Smooth muscle cell (in vitro differentiated cells): ENCODE results near the gene PRKRA. TPM values are rescaled to one million over a fixed set of nuclear protein-coding genes. Genes with fewer than 3 reads are reported as not detected.

Experiments used
- DNase-seq: peaks from one replicate; lab custom pipeline; 2025; ENCODE audit not compliant: unreplicated experiment; lab: John Stamatoyannopoulos, UW
- H2AFZ ChIP-seq: fragments of 200-600 bp; sonication (generic); 2 replicates; pipeline ENCODE4 v1.6.0; 2016; ENCODE audit warnings: antibody characterized with exemption, low read depth, mild to moderate bottlenecking
- H3F3A ChIP-seq: fragments of 200-600 bp; sonication (generic); 2 replicates; pipeline ENCODE4 v1.6.0; 2017; ENCODE audit warnings: antibody characterized with exemption, low read depth
- H3K27ac ChIP-seq: fragments of 200-600 bp; sonication (generic); 2 replicates; pipeline ENCODE4 v1.5.1; 2016; ENCODE audit warnings: low read depth, mild to moderate bottlenecking
- H3K27me3 ChIP-seq: fragments of 200-600 bp; sonication (generic); 2 replicates; pipeline ENCODE4 v1.6.1; 2016; ENCODE audit warnings: low read depth, mild to moderate bottlenecking
- H3K36me3 ChIP-seq: fragments of 200-600 bp; sonication (generic); 2 replicates; pipeline ENCODE4 v1.5.1; 2016; ENCODE audit warnings: low read depth
- H3K4me1 ChIP-seq: fragments of 200-600 bp; sonication (generic); 2 replicates; pipeline ENCODE4 v1.5.1; 2016; ENCODE audit warnings: low read depth
- H3K4me2 ChIP-seq: fragments of 200-600 bp; sonication (generic); 2 replicates; pipeline ENCODE4 v1.6.0; 2016; ENCODE audit warnings: mild to moderate bottlenecking
- H3K4me3 ChIP-seq: fragments of 200-600 bp; sonication (generic); 2 replicates; pipeline ENCODE4 v1.5.1; 2016; ENCODE audit warnings: mild to moderate bottlenecking
- H3K79me2 ChIP-seq: fragments of 200-600 bp; sonication (generic); 2 replicates; pipeline ENCODE4 v1.6.0; 2016; ENCODE audit warnings: low read depth, mild to moderate bottlenecking
- H3K9ac ChIP-seq: fragments of 200-600 bp; sonication (generic); 2 replicates; pipeline ENCODE4 v1.6.0; 2016; ENCODE audit warnings: low read depth
- H3K9me3 ChIP-seq: fragments of 200-600 bp; sonication (generic); replicated peaks from 2 replicates; pipeline ENCODE4 v1.5.1; 2016; ENCODE audit warnings: low read depth
- H4K20me1 ChIP-seq: fragments of 200-600 bp; sonication (generic); 2 replicates; pipeline ENCODE4 v1.6.0; 2016; ENCODE audit warnings: low read depth
- WGBS: methylation state at CpG from one replicate; pipeline ENCODE4 v1.1.7; 2016; ENCODE audit warnings: low lambda C conversion rate; 5-methylcytosine and 5-hydroxymethylcytosine counted together
- polyA plus RNA-seq: library from polyadenylated mRNA; unstranded; fragments of >200 nt; fragmentation: Nextera tagmentation; extraction: Ambion mirVana; gene quantifications from 2 replicates; pipeline ENCODE4 v1.2.1, GENCODE V29; 2016
- total RNA-seq: library from RNA; depleted of rRNA; stranded (reverse); fragments of >200 nt; gene quantifications from 2 replicates; pipeline ENCODE4 v1.2.3, GENCODE V29; 2014
- TF ChIP-seq, protein P1 (sequence below): fragments of 200-600 bp; sonication (generic); IDR thresholded peaks from 2 replicates; pipeline ENCODE4 v1.5.1; 2017; ENCODE audit warnings: borderline replicate concordance, mild to moderate bottlenecking, antibody characterized with exemption; ENCODE audit not compliant: insufficient read depth, poor library complexity, severe bottlenecking

Gene PRKRA
- total and polyA plus RNA-seq, 2 experiments from 2014 or later: 48.8 to 57.5 TPM

GRCh38 chr2:178397002-178397605, 53.9 kb downstream of the PRKRA start:
- TF ChIP-seq, protein P1, sequence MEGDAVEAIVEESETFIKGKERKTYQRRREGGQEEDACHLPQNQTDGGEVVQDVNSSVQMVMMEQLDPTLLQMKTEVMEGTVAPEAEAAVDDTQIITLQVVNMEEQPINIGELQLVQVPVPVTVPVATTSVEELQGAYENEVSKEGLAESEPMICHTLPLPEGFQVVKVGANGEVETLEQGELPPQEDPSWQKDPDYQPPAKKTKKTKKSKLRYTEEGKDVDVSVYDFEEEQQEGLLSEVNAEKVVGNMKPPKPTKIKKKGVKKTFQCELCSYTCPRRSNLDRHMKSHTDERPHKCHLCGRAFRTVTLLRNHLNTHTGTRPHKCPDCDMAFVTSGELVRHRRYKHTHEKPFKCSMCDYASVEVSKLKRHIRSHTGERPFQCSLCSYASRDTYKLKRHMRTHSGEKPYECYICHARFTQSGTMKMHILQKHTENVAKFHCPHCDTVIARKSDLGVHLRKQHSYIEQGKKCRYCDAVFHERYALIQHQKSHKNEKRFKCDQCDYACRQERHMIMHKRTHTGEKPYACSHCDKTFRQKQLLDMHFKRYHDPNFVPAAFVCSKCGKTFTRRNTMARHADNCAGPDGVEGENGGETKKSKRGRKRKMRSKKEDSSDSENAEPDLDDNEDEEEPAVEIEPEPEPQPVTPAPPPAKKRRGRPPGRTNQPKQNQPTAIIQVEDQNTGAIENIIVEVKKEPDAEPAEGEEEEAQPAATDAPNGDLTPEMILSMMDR: peak; percentile 61
- Histone ChIP-seq H4K20me1 (no peaks in the 10 kb centered on the region), H3K4me3 (no peak overlapping the region), H3K79me2 (no peaks in the 10 kb centered on the region), H3K4me2 (no peak overlapping the region), H3K9me3 (no peaks in the 10 kb centered on the region), H3K4me1 (no peaks in the 10 kb centered on the region), H3K27me3 (no peaks in the 10 kb centered on the region), H3F3A (no peaks in the 10 kb centered on the region), H3K27ac (no peak overlapping the region), H3K36me3 (no peaks in the 10 kb centered on the region), H2AFZ (no peak overlapping the region), H3K9ac (no peak overlapping the region)
- WGBS: 18% methylated on average over 7 of the region's 7 CpGs
- DNase-seq: no peak

- WGBS: 64% methylated on average over 8 of the region's 8 CpGs
- Histone ChIP-seq H3F3A (no peaks in the 10 kb centered on the region), H3K9ac (no peak overlapping the region), H3K4me2 (no peak overlapping the region), H3K79me2 (no peaks in the 10 kb centered on the region), H4K20me1 (no peaks in the 10 kb centered on the region), H3K9me3 (no peaks in the 10 kb centered on the region), H2AFZ (no peak overlapping the region), H3K36me3 (no peaks in the 10 kb centered on the region), H3K4me1 (no peaks in the 10 kb centered on the region), H3K27ac (no peak overlapping the region), H3K4me3 (no peak overlapping the region), H3K27me3 (no peaks in the 10 kb centered on the region)
- no peak for DNase-seq
- TF ChIP-seq, protein P1: no peak
Measured at GRCh38 chr2:178395941-178396570, 54.9 kb downstream of the PRKRA start.

GRCh38 chr2:178395295-178395694, 55.7 kb downstream of the PRKRA start:
- Histone ChIP-seq H3K4me2 (no peak overlapping the region), H3K27me3 (no peaks in the 10 kb centered on the region), H3K4me3 (no peak overlapping the region), H3F3A (no peaks in the 10 kb centered on the region), H2AFZ (no peak overlapping the region), H3K36me3 (no peaks in the 10 kb centered on the region), H3K79me2 (no peaks in the 10 kb centered on the region), H3K4me1 (no peaks in the 10 kb centered on the region), H4K20me1 (no peaks in the 10 kb centered on the region), H3K27ac (no peak overlapping the region), H3K9me3 (no peaks in the 10 kb centered on the region), H3K9ac (no peak overlapping the region)
- TF ChIP-seq, protein P1: no peak
- DNase-seq: no peak
- 94% methylated on average over 2 of the region's 2 CpGs for WGBS

DNA sequence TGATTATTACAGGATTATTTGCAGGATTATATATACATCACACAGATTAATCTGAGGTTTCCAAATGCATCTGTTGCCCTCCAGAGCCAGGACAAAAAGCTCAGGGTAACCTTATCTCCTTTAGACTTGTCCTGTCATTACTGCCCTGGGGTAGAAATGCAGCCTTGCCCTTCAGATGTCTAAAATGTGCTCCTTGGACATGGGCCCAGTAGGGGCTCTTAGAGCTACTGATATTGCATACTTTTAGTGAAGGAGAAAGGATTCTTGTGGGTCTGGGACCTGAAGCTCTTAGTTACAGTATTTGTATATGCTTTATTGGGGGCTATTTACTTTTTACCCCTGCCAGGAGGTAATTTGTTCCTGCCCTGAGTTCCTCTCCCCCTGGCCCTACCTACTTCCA, 56.1 kb downstream of the PRKRA start:
- H3K79me2 ChIP-seq: no peaks in the 10 kb centered on the region
- H2AFZ ChIP-seq: no peak overlapping the region
- no peaks in the 10 kb centered on the region for H3K36me3 ChIP-seq
- no peaks in the 10 kb centered on the region for H3K4me1 ChIP-seq
- H3K27ac ChIP-seq: no peak overlapping the region
- DNase-seq: no peak
- no peaks in the 10 kb centered on the region for H3K9me3 ChIP-seq
- H3K27me3 ChIP-seq: no peaks in the 10 kb centered on the region
- H3K4me3 ChIP-seq: no peak overlapping the region
- TF ChIP-seq, protein P1: no peak
- H3K4me2 ChIP-seq: no peak overlapping the region
- no peaks in the 10 kb centered on the region for H3F3A ChIP-seq
- H3K9ac ChIP-seq: no peak overlapping the region
- H4K20me1 ChIP-seq: no peaks in the 10 kb centered on the region
